Naive thymus-derived CD8-positive, alpha-beta T cell (primary cell): ENCODE results near the gene DDX17. TPM values are rescaled to one million over a fixed set of nuclear protein-coding genes. Genes with fewer than 3 reads are reported as not detected.

ENCODE experiments used
- ATAC-seq, 2 donors: fragments of 150-1000 bp; cut with Tn5 transposase in 1 of 2; sonication (Bioruptor Pico), chemical (Tn5 transposase) in 1 of 2; 1 replicate in 1 of 2; 2 replicates in 1 of 2; pipeline ENCODE4 v1.10.0; 2021; ENCODE audit warnings: mild to moderate bottlenecking in 2 of 2, moderate library complexity in 2 of 2
- POLR2A ChIA-PET: fragments of 350-600 bp; sonication (Branson Sonifier 250); formaldehyde crosslinking; loops from one replicate; lab custom pipeline; 2021; ENCODE audit warnings: antibody characterized with exemption; lab: Charles Lee
- DNase-seq, 10 donors: peaks; one replicate each; pipeline versions ENCODE4 v3.0.0 to v3.0.0-alpha.2; 2020 to 2022
- H3K27ac Mint-ChIP-seq, 10 donors: one replicate each; pipeline ENCODE4 v1.8.0; 2020 to 2022; ENCODE audit warnings: mild to moderate bottlenecking in 10 of 10, mixed read lengths in 10 of 10, moderate library complexity in 4 of 10, inconsistent platforms in 1 of 10
- H3K27me3 Mint-ChIP-seq, 5 donors: one replicate each; pipeline ENCODE4 v1.8.0; 2021 to 2022; ENCODE audit warnings: mixed read lengths in 5 of 5
- H3K36me3 Mint-ChIP-seq, 3 donors: one replicate each; pipeline ENCODE4 v1.8.0; 2020 to 2022; ENCODE audit warnings: mixed read lengths in 3 of 3, mild to moderate bottlenecking in 2 of 3, inconsistent platforms in 1 of 3
- H3K4me1 Mint-ChIP-seq, 4 donors: one replicate each; pipeline ENCODE4 v1.8.0; 2021 to 2022; ENCODE audit warnings: mixed read lengths in 4 of 4
- H3K4me3 Mint-ChIP-seq, 10 donors: one replicate each; pipeline ENCODE4 v1.8.0; 2020 to 2022; ENCODE audit warnings: mild to moderate bottlenecking in 10 of 10, mixed read lengths in 10 of 10, moderate library complexity in 6 of 10, inconsistent platforms in 1 of 10
- H3K9me3 Mint-ChIP-seq, 9 donors: one replicate each; pipeline ENCODE4 v1.8.0; 2020 to 2022; ENCODE audit warnings: mixed read lengths in 9 of 9, mild to moderate bottlenecking in 3 of 9, inconsistent platforms in 1 of 9, moderate library complexity in 1 of 9
- polyA plus RNA-seq, 3 donors: library from polyadenylated mRNA; unstranded; fragments of 300-500 nt; fragmentation: Illumina TruSeq; gene quantifications; one replicate each; pipeline ENCODE4 v1.2.3, GENCODE V29; 2021
- total RNA-seq, 8 experiments: library from RNA in 2 of 8; stranded (reverse) in 2 of 8; gene quantifications; one replicate each; pipeline ENCODE4 v1.2.3 and lab custom pipeline; 2021 to 2026

Gene DDX17
- 1,000 to 10,000 TPM; 1,031 to 1,044 TPM for total RNA-seq
- 10 to 100 TPM; 27.3 to 38.7 (median 28.2) TPM for polyA plus RNA-seq
- total RNA-seq (lab: John Stamatoyannopoulos, UW) = 807 to 1,809 (median 1,333) reads per million in 6 experiments

- Mint-ChIP-seq H3K9me3 (peaks cover 0 to 11% (median 0%) of the 10 kb centered on the region in 9 donors), H3K4me3 (peak within 1 kb of the TSS; percentile 96 to 100 (median 99)), H3K4me1 (peaks cover 35 to 62% (median 51%) of the 10 kb centered on the region in 4 donors), H3K27ac (peak within 1 kb of the TSS; percentile 100), H3K36me3 (peaks cover 14 to 41% (median 20%) of the 10 kb centered on the region in 3 donors), H3K27me3 (no peaks in the 10 kb centered on the region)
- POLR2A ChIA-PET = interaction anchor here (0.9 to 2.0 kb wide), 5 partner anchors 10 to 25 kb away, joined by 3 to 9 read pairs (median 7); no protein-coding TSS in a partner anchor
- peak; percentile 82 to 98 (median 96) for DNase-seq
- ATAC-seq = peak; percentile 82 to 88
Observed at GRCh38 chr22:38506118-38506962, at the start of gene DDX17. DDX17 (minus strand) TSS chr22:38506311.

- POLR2A ChIA-PET = no interaction called here
- Mint-ChIP-seq H3K27ac (no peak overlapping the region), H3K36me3 (no peaks in the 10 kb centered on the region)
Observed at GRCh38 chr22:38554281-38554680, 48.2 kb upstream of the DDX17 start.

GRCh38 chr22:38549101-38549894 is 43.2 kb upstream of the DDX17 start:
- peak overlapping the region in 1 of 10 donors; percentile 42 for H3K27ac Mint-ChIP-seq
- DNase-seq = no peak
- POLR2A ChIA-PET = no interaction called here
- H3K9me3 Mint-ChIP-seq = peaks cover 0 to 5% (median 2%) of the 10 kb centered on the region in 9 donors
- peaks cover 0 to 11% (median 0%) of the 10 kb centered on the region in 4 donors for H3K4me1 Mint-ChIP-seq
- H3K4me3 Mint-ChIP-seq = no peak overlapping the region
- no peaks in the 10 kb centered on the region for H3K27me3 Mint-ChIP-seq
- peaks cover 0 to 1% (median 0%) of the 10 kb centered on the region in 3 donors for H3K36me3 Mint-ChIP-seq
- no peak for ATAC-seq

More at GRCh38 chr22:38554281-38554680, 48.2 kb upstream of the DDX17 start:
- DNase-seq (no peak), ATAC-seq (no peak)
- Mint-ChIP-seq H3K9me3 (no peaks in the 10 kb centered on the region), H3K4me1 (peaks cover 0 to 7% (median 0%) of the 10 kb centered on the region in 4 donors), H3K4me3 (no peak overlapping the region), H3K27me3 (no peaks in the 10 kb centered on the region)

DNA sequence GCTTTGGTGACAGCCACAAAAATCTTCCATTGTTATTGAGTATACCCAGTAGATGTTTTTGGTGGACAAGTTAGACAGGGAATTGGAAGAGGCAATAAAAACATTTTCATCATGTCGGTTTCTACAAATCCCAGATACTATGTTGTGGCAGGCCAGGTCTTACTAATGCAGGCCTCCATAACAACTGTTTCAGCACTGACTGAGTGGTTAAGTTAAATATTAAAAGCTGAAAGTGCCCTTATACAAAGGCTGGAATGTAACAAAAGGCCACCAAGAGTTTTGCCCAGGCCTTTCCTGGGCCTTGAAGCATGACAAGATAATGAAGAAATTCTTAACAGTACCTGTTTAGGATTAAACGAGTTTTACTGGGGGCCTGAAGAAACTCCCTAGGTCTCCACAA is 34.6 kb upstream of the DDX17 start:
- DNase-seq (no peak), ATAC-seq (no peak)
- Mint-ChIP-seq H3K36me3 (peaks cover 0 to 22% (median 3%) of the 10 kb centered on the region in 3 donors), H3K9me3 (peaks cover 0 to 29% (median 14%) of the 10 kb centered on the region in 9 donors), H3K4me1 (no peaks in the 10 kb centered on the region), H3K27ac (no peak overlapping the region), H3K27me3 (no peaks in the 10 kb centered on the region), H3K4me3 (no peak overlapping the region)
- POLR2A ChIA-PET = no interaction called here

DNA sequence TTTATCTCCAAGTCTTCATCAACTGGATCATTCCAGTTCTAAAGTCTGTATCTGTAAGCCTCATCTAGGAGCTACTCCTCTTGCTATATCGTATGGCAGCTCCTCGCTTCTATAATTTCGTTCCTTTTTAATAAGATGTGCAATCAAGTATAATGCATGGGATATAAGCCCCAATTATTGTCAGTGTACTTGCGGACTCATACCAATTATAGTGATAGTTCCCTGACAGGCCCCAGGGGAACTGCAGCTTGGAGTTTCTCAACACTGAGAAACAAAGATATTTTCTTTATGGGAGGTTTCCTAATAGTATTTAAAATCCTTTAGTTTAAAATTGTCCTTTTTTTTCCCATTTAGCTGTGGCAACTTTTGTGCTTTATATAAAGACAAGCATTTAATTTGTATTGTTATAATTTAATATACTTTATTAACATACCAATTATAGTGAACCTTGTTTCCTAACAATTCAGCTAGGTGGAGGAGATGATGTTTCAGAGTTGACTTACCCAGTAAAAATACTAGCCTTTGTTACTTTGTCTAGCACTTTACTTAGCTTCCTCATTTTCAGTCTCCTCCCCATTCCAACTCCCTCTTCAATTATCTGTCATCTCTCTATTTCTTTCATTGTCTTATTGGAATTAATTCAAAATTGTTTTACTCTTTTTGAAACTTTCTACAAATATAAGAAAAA is 25.3 kb upstream of the DDX17 start:
- peak overlapping the region; percentile 46 to 77 (median 62) for H3K4me3 Mint-ChIP-seq
- no peaks in the 10 kb centered on the region for H3K27me3 Mint-ChIP-seq
- H3K4me1 Mint-ChIP-seq = peaks cover 8 to 21% (median 19%) of the 10 kb centered on the region in 4 donors
- no peaks in the 10 kb centered on the region for H3K36me3 Mint-ChIP-seq
- POLR2A ChIA-PET = interaction anchor here (1.1 to 1.3 kb wide), 2 partner anchors 9 to 24 kb away, joined by 3 to 9 read pairs; no protein-coding TSS in a partner anchor
- DNase-seq = no peak
- H3K9me3 Mint-ChIP-seq = no peaks in the 10 kb centered on the region
- H3K27ac Mint-ChIP-seq = peak overlapping the region; percentile 19 to 95 (median 85)
- peak; percentile 48 to 71 for ATAC-seq

GRCh38 chr22:38524429-38524828 is 18.3 kb upstream of the DDX17 start:
- Mint-ChIP-seq H3K27me3 (peaks cover 3 to 9% (median 5%) of the 10 kb centered on the region in 5 donors), H3K4me3 (no peak overlapping the region), H3K4me1 (peaks cover under 1 to 5% (median 3%) of the 10 kb centered on the region in 4 donors), H3K36me3 (no peaks in the 10 kb centered on the region), H3K27ac (no peak overlapping the region), H3K9me3 (no peaks in the 10 kb centered on the region)
- POLR2A ChIA-PET = no interaction called here
- ATAC-seq = no peak
- no peak for DNase-seq

GRCh38 chr22:38523479-38523878 is 17.4 kb upstream of the DDX17 start:
- no peak overlapping the region for H3K4me3 Mint-ChIP-seq
- no peak overlapping the region for H3K27ac Mint-ChIP-seq
- H3K36me3 Mint-ChIP-seq = no peaks in the 10 kb centered on the region
- peaks cover 3 to 9% (median 5%) of the 10 kb centered on the region in 5 donors for H3K27me3 Mint-ChIP-seq
- ATAC-seq (no peak), DNase-seq (no peak)
- POLR2A ChIA-PET = no interaction called here
- no peaks in the 10 kb centered on the region for H3K9me3 Mint-ChIP-seq
- peaks cover 0 to 3% (median under 1%) of the 10 kb centered on the region in 4 donors for H3K4me1 Mint-ChIP-seq

GRCh38 chr22:38523029-38523428 is 16.9 kb upstream of the DDX17 start:
- H3K9me3 Mint-ChIP-seq = no peaks in the 10 kb centered on the region
- peaks cover 0 to 3% (median under 1%) of the 10 kb centered on the region in 4 donors for H3K4me1 Mint-ChIP-seq
- no peak overlapping the region for H3K27ac Mint-ChIP-seq
- ATAC-seq (no peak), DNase-seq (no peak)
- POLR2A ChIA-PET = interaction anchor here (1.5 kb wide), 1 partner anchor 8 kb away, joined by 3 read pairs; no protein-coding TSS in a partner anchor
- peaks cover 3 to 9% (median 5%) of the 10 kb centered on the region in 5 donors for H3K27me3 Mint-ChIP-seq
- no peaks in the 10 kb centered on the region for H3K36me3 Mint-ChIP-seq
- H3K4me3 Mint-ChIP-seq = no peak overlapping the region

DNA sequence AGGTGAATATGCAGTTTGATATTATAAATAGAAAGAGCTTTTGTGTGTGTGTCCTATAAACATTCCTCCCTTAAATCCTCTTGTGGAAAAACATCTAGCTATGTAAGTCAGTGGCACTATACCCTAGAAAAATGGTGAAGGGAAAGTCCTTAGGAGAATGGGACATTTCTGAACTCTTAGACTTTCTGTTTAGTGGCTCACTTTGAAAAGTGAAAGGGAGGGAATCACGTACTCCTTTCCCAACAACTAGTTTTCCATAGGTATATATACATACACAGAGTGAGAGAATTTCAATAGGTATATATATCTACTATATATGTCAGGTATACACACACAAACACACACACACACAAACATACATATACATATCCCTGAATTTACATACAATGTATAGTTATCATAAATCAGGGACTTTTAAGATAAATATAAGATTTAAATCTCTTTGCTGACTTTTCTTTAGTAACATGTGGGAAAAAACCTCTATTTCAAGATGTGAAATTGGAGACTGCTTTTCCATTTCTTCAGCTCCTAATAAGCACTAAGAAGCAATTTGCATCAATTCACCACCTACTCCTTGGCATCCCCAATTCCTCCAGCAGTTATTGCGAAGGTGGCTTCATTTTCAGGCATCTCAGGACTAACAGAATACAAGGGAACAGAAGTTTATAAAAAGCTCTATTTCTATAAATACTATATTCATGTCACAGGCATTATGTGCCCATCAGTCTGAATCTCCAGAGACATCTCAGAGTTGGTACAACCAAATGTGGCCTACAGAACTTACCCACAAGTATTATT is 13.5 kb upstream of the DDX17 start:
- H3K36me3 Mint-ChIP-seq = no peaks in the 10 kb centered on the region
- H3K9me3 Mint-ChIP-seq = no peaks in the 10 kb centered on the region
- ATAC-seq (no peak), DNase-seq (no peak)
- no peak overlapping the region for H3K4me3 Mint-ChIP-seq
- H3K27me3 Mint-ChIP-seq = peaks cover 3 to 7% (median 5%) of the 10 kb centered on the region in 5 donors
- POLR2A ChIA-PET = no interaction called here
- peaks cover 0 to 3% (median under 1%) of the 10 kb centered on the region in 4 donors for H3K4me1 Mint-ChIP-seq
- no peak overlapping the region for H3K27ac Mint-ChIP-seq

DNA sequence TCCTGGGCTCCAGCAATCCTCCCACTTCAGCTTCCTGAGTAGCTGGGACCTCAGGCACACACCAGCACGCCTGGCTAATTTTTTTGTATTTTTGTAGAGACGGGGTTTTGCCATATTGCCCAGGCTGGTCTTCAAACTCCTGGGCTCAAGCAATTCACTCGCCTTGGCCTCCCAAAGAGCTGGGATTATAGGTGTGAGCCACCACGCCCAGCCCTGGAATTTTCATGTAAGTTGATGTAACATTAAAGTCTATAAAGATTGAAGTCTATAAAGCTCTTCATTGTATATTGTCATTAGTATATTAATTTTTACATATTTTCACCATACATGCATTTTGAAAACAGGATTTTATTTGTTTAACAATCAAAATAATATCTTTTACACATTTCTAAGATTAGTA is 12.5 kb upstream of the DDX17 start:
- H3K4me1 Mint-ChIP-seq = no peaks in the 10 kb centered on the region
- ATAC-seq (no peak), DNase-seq (no peak)
- H3K9me3 Mint-ChIP-seq = no peaks in the 10 kb centered on the region
- no peaks in the 10 kb centered on the region for H3K36me3 Mint-ChIP-seq
- POLR2A ChIA-PET = interaction anchor here (0.7 kb wide), 1 partner anchor 11 kb away, joined by 4 read pairs; no protein-coding TSS in a partner anchor
- peaks cover 0 to 3% (median 2%) of the 10 kb centered on the region in 5 donors for H3K27me3 Mint-ChIP-seq
- no peak overlapping the region for H3K27ac Mint-ChIP-seq
- no peak overlapping the region for H3K4me3 Mint-ChIP-seq

DNA sequence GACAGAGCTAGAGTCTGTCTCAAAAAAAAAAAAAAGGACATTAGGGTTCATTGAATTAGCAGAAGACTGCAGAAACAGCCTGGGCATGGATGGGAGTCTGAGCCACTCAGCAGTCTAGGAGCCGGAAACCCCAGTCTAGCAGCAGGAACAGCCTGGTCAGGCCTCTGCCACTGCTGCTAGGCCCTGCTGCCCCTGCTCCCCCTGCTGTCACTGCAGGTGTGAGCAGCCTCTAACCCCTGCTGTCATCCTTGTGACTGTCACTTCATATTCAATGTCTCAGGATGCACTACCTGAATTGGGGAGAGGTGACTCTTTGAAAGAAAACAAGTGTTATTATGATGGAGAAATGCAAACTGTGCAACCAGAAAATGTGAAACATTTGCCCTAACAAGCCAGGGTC is 7.0 kb upstream of the DDX17 start:
- H3K27me3 Mint-ChIP-seq = no peaks in the 10 kb centered on the region
- ATAC-seq (peak; percentile 100), DNase-seq (peak in 9 of 10 donors; percentile 28 to 79 (median 52))
- H3K27ac Mint-ChIP-seq = peak overlapping the region in 2 of 10 donors; percentile 18 to 46
- peaks cover 0 to 8% (median 0%) of the 10 kb centered on the region in 9 donors for H3K9me3 Mint-ChIP-seq
- H3K4me1 Mint-ChIP-seq = peaks cover 3 to 12% (median 8%) of the 10 kb centered on the region in 4 donors
- H3K4me3 Mint-ChIP-seq = no peak overlapping the region
- H3K36me3 Mint-ChIP-seq = no peaks in the 10 kb centered on the region
- POLR2A ChIA-PET = interaction anchor here (1.0 kb wide), 1 partner anchor 10 kb away, joined by 3 read pairs; no protein-coding TSS in a partner anchor
